HG03469 (cell line): ENCODE results near the gene LRP1B.

Experiments used
- ATAC-seq: cut with Tn5 transposase; IDR thresholded peaks from one replicate; pipeline ENCODE4 v1.9.1; 2021; ENCODE audit warnings: mild to moderate bottlenecking, moderate library complexity, moderate number of reproducible peaks; ENCODE audit not compliant: unreplicated experiment

Gene LRP1B

DNA sequence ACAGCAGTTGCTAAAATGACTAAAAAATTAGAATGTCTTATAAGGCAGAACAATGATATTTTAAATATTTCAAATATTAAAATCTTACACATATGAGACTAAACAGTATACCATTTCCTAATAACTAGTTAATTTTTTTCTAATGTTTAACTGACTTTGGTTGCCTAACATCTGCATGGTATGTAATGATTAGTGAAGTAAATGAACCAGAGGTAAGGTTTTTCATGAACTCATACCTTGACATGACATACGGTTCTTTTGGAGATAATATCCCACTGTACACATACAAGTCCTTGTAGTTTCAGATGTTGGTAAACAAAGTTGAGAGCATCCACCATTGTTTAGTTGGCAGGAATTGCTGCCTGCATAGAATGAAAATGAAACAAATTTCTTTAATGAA, 1360.2 kb downstream of the LRP1B start:
- ATAC-seq: no peak

DNA sequence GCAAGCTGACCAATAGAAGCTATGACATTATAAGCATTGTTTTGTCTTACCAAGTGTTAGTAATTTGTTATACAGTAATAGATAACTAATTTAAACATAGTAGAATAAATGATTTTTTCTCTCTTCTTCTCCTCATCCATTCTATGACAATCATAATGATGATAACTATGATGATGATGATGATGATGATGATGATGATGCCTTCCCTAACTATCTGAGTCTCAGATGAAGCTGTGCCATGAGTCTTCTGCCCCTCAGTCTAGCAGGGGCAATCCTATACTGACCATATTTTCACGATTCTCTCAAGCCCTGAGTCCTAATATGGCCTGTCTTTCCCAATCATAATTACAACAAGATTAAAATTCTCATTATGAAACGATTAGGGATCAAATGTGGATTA, 1369.0 kb downstream of the LRP1B start:
- no peak for ATAC-seq

DNA sequence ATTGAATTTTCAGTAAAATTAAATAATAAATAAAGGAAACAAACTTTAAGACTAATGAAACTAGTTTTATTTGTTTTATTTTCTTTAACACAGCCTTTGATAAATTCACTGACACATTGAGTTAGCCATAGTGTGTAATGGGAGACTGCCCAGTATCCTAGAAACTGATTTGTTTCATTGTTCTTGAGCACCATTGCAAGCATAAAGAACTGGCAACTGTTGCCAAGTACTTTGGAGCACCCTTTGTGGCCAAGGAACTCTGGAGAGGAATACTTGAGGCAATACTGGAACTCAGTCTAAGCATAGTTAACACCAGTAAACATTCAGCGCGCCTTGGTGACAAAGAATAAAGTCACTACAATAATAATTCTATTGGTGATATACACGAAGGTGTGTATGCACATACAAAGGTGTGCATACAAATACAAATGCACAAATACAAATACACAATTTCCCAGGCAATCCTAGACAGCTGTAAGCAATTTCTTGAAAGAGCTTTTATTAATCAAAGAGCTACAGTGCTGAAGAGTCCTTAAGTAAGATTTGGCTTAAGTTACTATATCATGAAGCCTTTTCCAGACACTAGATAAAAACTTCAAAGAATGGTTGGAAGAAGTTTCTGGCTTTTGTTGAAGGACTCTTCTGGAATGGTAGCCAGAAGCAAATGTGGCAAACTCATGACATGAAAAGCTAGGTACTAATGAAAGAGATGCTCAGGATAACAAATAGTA, 1371.2 kb downstream of the LRP1B start:
- no peak for ATAC-seq

DNA sequence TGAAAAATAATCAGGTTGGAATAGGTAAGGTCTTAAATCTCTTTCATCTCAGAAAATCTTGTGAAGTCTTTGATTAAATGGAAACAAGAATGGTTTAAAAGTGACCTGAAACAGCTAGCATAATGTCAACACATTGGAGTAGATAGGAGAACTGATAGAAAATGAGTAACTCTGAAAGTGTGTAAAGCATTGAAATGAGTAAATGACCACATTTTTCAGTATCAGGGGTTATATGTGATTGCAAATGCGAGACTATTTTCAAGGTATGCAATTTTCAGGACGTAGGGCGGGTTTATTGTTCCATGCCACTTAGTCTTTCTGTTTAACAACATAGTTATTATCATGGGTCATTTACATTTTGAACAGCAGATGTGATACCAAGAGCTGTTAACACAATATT, 1383.2 kb downstream of the LRP1B start:
- peak; percentile 87 for ATAC-seq

DNA sequence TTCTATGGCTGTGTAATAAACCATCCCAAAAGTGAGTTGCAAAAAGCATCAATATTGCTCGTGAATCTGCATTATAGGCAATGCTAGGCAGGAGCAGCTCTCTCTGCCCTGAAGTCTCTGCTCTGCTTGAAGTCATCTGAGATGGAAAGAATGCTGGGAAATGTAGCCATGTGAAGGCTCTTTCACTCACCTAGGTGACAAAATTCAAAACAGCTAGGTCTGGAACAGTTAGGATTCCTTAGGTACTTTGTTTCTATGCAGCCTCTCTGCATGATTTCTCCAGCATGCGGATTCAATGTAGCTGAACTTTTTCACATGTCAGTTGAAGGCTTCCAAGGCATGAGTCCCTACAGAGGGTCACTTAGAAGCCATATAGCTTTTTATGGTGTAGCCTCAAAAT, 1383.7 kb downstream of the LRP1B start:
- ATAC-seq: no peak

DNA sequence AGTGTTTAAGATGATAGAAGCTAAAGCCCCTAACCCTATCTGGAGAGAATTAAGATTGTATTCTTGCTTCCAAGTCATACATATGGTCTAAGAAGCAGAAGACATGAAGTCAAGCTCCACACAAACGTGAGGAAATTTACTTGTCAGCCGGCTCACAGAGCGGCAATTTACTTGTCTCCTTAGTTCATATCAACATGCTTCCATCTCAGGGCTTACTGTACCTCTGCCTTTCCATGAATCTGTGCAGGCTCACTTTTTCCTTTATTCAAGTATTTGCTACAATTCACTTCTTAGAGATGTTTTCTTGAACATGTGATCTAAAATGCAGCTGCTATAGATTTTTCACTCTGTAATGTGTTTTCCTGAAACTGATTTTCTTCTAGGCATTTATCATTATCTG, 1386.4 kb downstream of the LRP1B start:
- no peak for ATAC-seq

DNA sequence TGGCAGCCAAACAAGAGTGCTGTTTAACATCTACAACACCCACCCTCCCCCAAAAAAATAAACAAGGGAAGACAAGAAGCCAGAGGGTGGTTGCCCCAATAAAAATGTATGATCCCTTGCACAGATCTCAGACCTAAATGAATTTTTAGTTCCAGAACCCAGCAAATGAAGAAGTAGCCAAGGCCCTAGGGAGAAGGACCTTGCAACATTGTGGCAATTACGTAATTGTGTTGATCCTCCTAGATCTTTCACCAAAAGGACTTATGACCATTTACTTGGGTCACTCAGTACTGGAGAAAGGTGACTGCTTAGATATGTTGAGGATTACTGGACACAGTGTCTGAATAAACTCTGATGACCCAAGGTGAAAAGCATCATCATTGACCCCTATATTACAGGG, 1393.8 kb downstream of the LRP1B start:
- no peak for ATAC-seq

DNA sequence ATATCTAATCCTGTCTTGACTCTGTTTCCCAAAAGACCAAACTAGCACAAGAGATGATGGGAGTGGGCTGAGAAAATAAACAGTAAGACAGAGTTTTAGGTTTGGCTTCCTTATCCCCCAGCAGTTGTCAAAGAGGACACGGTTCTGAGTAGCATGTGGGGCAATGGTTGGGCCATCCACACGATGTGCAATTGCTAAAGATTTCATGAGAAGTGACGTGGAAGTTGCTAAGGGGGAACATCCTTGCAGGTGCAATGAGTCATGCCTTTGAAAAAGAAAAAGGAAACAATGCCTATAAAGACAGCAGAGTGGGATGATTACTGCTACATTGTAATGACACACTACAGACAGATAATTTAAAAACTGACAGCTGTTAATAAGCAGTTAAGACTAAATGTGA, 1395.8 kb downstream of the LRP1B start:
- ATAC-seq: no peak

DNA sequence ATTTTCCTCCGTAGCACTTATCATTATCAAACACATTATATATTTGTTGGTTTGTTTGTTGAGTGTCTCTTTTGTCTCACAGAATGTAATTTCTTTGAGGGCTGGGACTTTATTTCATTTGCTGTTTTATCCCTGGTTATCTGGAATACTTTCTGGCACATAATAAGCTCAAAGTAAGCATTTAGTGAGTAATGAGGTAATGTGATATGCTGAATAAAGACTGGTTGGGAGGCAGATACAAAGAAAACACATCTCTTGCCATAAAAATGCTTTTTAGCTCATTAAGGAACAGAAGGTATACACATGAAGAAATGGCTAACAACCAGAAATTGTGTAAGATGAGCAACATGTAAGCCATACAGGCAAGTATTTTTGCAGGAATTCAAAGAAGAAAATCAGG, 1411.8 kb downstream of the LRP1B start:
- no peak for ATAC-seq

DNA sequence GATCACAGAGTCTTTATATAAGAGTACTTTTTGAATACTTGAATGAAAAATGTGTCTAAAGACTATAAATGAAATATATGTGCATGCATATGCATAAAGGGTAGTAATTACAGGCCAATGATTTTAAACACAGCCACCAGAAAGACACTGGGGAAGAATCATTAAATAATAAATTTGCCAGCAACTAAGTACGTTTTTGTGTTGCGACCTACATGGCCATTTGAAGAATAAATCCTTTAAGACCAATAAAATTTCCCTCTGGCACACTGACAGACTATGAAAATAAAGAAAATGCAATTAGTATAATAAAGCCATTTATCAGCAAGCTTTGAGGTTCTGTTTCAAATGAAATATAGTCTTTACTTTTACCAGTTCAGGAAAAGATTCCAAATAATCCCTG, 1413.3 kb downstream of the LRP1B start:
- no peak for ATAC-seq

DNA sequence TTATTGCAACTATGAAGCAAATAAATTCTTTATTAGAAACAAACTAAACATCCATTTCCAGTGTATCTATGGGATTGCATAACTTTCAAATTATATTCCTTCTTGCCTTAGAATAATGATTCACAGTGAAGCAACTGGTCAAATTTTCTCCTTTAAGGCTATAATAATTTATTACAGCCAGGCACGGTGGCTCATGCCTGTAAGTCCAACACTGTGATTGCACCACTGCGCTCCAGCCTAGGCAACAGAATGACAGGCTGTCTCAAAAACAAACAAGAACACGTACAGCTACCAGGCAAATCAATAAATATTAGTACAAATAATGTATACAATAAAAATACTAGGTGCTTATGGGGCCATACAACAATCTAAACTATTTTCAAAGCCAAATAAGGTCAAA, 1416.2 kb downstream of the LRP1B start:
- ATAC-seq: no peak

DNA sequence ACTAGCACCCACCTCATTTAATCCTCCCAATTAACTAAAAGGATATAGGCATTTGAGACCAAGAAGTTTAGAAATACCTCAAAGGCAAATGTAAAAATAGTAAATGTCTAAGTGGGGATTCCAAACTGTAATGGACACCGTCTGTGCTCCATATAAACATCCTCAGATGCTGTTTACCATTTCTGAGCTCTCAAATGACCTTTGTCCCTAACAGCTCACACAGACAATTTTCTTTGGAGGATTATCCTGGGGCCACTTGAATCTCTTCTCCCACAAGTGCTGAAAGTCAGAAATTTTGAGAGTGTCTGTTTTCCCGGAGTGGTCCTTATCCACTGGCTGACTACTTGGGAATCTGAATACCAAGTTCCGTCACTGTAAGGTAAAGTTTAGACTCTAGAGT, 1418.9 kb downstream of the LRP1B start:
- no peak for ATAC-seq

DNA sequence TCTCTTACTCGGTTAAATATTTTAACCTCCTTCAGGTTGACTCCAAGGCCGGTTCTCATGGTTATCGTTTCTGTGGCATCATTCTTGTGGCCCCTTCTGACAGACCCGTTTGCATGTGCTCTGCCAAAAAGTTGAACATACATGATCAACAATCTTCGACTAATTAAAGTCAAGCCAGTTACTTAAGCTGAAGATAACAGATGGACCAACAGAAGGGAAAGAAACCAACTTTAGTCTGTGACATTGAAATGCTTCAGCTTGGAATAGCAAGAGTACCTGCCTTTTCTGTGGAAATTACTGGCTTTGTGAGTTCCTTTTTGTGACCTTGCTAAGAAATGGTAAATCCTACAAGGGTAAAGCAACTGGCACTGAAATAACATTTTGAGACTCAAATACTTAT, 1429.1 kb downstream of the LRP1B start:
- no peak for ATAC-seq

DNA sequence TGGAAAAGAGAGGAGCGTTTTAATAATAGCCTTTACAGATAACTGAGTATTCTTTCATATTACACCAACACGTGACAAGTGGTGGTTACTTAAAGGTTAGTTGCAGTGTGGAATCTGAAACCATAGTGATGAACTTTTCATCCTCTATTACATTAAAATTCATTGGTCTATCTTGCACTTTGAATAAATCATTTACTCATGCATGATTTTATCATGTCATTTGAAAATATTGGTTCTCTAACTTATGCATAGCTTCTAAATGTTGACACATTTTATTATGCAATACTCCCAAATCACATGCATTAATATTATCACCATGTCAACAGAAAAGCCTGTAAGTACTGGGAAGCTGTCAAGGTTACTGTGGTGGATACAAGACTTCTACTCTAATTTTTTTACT, 1432.2 kb downstream of the LRP1B start:
- ATAC-seq: no peak

DNA sequence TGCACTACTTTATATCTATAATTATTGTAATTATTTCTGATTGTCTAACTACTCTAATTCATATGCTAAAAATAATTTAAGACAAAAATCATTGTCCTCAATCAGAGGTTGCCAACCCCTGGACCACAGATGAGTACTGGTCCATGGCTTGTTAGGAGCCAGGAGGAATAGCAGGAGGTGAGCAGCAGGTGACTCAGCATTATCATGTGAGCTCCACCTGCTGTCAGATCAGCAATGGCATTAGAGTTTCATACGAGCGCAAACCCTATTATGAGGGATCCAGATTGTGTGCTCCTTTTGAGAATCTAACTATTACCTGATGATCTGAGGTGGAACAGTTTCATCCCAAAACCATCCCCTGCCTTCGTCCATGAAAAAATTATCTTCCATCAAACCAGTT, 1434.4 kb downstream of the LRP1B start:
- ATAC-seq: no peak

DNA sequence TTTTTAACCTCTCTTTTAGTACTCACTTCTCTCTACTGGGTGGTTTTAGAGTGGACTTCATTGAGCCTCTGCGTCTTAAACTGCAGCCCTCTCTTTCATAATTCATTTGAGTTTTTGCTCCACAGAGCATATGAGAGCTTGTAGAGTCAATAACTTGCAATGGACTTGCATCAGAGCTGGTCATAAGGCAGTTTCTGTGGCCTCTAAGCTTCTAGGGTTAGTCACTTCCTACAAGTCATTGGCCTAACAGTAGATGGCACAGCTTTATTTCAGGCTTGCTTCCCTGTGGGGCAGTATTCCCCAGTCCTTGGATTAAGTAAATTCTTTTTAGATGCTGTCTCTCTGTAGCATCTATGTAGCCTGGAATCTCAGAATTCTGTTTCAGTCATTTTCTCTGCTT, 1435.7 kb downstream of the LRP1B start:
- ATAC-seq: no peak

DNA sequence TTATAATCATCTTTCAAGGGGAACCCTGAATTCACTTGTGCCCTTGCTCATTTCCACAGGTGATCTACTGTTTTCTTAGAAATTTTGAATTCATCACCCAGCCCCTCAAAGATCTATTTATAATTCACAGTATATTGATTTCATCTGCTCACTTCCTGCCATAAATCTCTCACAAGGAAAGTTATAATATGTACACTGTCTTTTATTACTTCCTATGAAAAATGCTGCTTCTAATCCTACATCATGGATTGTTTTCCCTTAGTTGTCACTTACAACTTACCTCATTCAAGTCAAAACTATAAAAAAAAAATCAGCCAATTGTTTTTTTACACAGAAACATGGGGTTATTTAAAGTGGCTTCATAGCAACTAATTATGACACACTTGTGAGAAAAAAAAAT, 1443.0 kb downstream of the LRP1B start:
- no peak for ATAC-seq

DNA sequence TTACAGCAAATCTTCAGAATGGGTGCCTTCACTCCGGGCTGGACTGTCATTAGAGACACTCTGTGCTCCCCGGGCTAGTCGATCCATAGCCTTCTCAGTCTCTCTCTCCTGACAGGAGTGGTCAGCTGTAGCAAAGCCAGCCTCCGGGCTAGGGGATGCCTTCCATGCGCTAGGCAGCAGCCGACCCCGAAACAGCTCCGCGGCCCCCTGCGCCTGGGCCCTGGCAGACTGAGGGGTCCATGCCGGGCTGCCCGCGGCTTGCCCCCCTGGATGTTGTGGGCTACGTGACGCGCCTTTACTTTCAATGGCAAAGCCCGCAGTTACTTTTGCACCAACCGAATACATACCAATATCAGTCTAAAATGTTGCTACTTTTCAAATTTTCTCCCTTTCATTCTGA, 1447.2 kb downstream of the LRP1B start:
- ATAC-seq: no peak

DNA sequence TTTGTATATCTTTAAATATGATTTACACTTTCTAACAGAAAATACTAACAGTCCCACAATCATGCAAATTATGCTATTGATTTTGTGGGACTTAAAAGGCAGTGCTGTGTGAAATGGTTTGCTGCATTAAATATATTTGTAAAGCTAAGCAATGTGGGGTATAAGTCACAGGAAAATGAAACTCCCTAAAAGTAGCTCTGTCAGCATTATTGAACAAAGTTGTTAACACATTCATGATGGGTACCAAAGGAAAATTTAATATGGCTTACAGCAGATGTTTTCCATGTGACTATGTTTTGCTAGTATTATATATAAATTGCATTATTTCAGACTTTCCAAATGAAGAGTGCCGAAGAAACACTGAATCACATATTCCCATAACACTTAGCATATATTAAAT, 1450.0 kb downstream of the LRP1B start:
- no peak for ATAC-seq

DNA sequence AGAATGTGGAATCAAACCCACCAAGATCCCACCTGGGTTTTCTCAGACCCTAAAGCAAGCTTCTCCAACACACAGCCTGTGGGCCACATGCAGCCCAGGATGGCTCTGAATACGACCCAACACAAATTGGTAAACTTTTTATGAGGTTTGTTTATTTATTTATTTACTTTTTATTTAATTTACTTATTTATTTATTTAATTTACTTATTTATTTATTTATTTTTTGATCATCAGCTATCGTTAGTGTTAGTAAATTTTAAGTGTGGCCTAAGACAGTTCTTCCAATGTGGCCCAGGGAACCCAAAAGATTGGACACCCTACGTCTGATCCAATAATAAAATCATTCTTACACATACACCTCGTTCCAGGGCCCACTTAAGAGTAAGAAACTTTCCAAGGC, 1451.1 kb downstream of the LRP1B start:
- no peak for ATAC-seq

DNA sequence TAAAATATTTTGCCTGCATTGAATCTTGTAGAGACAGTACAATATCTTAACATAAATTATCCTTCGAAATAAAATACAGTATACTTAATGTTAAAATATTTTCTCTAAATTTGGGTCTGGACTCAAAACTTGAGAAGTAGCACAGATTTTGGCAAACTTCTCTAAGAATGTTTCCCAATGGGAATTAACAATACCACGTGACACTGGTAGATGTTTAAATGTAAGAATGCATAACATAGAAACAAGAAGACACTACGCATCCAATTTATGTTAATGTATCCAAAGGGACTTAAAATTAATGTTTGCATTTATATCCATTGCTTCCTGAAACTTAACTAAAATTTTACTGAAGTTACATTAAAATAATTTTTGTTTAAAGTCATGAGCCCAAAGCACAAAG, 1460.9 kb downstream of the LRP1B start:
- no peak for ATAC-seq

DNA sequence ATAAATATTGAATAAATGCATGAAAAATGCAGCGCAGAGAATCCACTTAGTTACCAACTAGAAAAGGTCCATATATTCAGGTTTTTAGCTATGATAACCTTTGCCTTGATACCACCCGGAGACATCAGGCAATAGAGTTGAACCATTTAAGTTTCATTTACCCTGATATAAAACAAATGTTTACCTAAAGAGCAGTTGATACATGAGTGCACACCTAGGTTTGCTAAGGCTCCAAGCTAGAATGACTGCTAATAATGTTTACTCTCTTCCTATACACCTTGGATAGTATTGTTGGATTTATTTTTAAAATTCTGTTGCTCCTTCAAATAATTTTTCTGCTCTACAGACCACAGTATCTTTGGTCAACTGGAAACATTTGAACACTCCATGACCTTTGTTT, 1463.6 kb downstream of the LRP1B start:
- no peak for ATAC-seq

DNA sequence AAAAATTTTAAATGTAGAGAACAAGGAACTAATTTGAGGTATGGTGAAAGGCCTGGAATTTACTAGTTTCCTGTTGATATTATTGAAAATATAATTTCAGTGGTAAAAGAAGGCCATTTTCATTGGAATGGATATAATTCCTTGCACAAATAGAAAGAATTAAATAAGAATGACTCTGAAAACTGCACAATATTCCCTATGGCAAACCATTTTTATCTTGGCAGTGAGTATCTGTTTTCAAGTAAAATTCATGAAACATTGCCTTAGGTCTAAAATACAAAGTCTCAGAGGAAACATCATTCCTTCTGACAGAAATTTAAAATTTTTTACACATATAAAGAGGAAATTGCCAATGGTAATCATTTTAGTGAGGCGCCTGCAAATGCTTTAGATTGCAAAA, 1468.3 kb downstream of the LRP1B start:
- no peak for ATAC-seq
